Dedifferentiated amniotic fluid mesenchymal stem cell (primary cell): Measurements from ENCODE around the gene TINAG.
"Not testable (repeated sequence)": the region's sequence is repeated elsewhere in the genome, so short reads cannot be mapped to it uniquely, and the experiment has no call there.

Experiments
- DNase-seq: peaks from one replicate; pipeline ENCODE4 v3.0.0-alpha.2; 2016; ENCODE audit errors: extremely low spot score

TINAG gene

DNA sequence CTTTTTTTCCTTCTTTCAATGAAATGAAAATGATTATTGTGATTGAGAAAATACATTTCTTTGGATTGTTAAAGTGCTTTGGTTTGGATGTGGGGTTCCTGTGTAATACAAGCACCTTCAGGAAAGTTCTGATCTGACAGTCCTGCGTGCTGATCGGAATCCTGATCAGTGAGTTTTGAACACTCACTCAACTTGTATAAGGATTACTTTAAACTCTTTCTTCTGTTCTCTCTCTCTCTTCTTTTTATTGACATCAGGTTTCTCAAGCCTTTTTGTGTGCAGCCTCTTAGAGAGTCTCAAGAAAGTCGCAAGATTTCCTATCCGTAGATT lies 710 bp downstream of the TINAG start:
- no peak for DNase-seq

DNA sequence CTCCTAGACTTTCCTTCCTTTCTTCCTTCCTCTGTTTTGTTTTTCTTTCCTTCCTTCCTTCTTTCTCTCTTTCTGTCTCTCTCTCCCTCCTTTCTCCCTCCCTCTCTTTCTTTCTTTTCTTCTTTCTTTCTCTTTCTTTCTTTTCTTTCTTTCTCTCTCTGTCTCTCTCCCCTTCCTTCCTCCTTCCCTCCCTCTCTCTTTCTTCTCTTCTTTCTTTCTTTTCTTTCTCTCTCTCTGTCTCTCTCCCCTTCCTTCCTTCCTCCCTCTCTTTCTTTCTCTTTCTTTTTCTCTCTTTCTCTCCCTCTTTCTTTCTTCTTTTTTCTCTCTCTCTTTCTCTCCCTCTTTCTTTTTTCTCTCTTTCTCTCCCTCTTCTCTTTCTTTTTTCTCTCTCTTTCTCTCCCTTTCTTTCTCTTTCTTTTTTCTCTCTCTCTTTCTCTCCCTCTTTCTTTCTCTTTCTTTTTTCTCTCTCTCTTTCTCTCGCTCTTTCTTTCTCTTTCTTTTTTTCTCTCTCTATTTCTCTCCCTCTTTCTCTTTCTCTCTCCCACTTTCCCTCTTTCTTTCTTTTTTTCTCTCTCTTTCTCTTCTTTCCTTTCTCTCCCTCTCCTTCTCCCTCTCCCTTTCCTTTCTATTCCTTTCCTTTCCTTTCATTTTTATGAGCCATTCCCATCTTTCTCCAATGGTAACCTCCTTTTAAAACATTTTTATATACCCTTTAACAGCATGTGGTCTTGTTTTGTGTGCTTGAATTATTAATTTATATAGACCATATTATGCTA lies 2.3 kb downstream of the TINAG start:
- no peak for DNase-seq

DNA sequence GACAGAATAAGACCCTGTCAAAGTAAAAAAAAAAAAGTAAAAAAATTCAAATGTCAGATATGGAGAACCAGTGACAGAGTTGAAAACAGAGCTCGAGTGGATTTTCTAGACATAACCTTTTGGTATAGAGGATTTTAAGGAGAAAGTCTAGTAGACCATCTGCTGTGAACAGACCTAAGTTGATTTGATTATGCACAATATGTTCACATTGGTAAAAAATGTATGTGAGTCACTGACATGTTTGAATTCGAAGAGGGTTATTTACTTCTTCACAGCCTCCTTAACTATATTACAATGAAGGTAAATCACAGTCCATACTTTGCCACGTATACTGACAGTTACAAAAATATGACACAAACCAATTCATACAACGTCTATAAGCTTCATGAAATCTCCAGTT lies 7.4 kb downstream of the TINAG start:
- no peak for DNase-seq

GRCh38 chr6:54320871-54321270 lies 12.6 kb downstream of the TINAG start:
- DNase-seq, result no peak

DNA sequence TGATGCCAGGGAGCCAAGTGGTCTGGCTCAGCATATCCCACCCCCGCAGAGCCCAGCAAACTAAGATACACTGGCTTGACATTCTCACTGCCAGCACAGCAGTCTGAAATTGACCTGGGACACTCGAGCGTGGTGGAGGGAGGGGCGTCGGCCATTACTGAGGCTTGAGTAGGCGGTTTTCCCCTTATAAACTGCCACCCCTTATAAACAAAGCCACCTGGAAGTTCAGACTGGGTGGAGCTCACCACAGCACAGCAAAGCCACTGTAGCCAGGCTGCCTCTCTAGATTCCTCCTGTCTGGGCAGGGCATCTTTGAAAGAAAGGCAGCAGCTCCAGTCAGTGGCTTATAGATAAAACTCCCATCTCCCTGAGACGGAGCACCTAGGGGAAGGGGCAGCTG lies 19.4 kb downstream of the TINAG start:
- no peak for DNase-seq

GRCh38 chr6:54331571-54331970 lies 23.3 kb downstream of the TINAG start:
- not testable (repeated sequence) for DNase-seq

DNA sequence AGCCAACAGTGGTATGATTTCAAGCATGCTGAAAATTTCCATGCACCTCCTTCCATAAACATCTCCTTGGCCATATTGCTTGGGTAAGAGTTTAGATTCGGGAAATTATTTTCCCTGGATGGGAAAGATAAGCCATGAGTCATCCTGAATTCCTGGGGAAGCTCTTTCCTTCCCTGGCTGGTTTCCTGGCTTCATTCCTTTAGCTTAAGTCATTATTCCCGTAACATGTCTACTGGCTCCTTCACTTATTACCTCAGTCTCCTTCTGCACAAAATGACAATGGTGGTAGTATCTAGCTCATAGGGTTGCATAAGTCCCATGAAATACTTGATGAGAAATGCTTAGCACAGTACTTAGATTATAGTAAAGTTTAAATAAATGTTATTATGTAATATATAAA lies 27.6 kb downstream of the TINAG start:
- peak; percentile 96 for DNase-seq

GRCh38 chr6:54353975-54354374 lies 45.7 kb downstream of the TINAG start:
- no peak for DNase-seq

DNA sequence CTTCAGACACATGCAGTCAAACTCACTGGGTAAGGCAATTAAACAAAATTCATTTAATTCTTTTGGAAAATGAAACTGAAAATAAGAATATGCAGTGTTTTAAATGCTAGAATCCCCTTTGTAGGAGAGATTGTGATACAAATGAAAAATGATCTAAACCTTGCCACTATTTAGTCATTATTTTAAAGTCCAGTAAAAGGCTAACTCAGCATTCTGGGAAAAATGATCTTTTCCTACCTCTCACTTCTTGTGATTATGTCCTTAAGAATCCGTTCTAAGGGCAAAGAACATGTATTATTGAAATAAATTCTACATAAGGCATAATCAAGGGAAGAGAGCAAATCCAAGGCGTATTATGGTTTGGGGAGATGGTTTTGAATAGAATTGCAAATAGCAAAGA lies 46.4 kb downstream of the TINAG start:
- no peak for DNase-seq

- DNase-seq, result no peak
These were observed 48.9 kb downstream of the TINAG start for GRCh38 chr6:54357141-54357540.

GRCh38 chr6:54361188-54361587 lies 52.9 kb downstream of the TINAG start:
- DNase-seq, result no peak

DNA sequence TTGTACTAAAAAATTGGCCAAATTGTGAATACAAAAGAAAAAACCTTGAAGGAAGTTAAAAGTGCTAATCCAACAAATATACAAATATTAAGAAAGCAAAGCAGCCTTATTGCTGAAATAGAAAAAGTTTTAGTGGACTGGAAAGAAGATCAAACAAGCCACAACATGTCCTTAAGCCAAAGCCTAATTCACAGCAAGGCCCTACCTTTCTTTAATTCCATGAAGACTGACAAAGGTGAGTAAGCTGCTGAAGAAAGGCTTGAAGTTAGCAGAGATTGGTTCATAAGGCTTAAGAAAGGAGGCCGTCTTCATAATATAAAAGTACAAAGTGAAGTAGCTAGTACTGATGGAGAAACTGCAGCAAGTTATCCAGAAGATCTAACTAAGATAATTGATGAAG lies 53.5 kb downstream of the TINAG start:
- no peak for DNase-seq

DNA sequence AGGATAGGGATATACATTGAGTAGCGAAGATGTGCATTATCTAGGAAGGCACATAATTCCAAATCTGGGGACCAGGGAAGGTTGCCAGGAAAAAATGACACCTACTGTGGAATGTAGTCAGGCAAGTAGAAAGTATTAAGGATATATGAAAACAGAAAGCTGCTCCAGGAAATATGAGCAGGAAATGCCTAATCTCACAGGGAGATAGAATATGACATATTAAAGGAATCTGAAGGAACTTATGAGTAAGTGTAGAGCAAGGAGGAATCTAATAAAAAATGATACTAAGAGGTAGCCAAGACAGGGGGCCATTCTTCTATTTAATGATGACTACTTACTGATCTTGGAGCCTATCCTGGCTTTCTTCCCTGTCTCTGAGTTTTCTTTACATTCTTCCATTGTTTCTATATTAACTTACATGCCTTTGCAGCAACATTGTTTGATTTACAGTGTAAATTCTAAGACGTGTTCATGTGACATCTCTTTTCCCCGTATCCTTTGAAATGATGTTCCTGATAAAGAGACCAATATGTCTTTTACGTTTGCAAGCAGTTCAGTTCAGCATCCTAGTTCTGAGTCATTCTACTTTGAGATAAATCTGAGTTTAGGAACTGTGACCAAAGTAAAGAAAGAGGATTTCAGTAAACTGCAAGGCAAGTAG lies 58.6 kb downstream of the TINAG start:
- DNase-seq, result no peak

GRCh38 chr6:54377776-54378175 lies 69.5 kb downstream of the TINAG start:
- no peak for DNase-seq

- no peak for DNase-seq
These were observed 78.1 kb downstream of the TINAG start for GRCh38 chr6:54386295-54386694.

- DNase-seq, result no peak
These were observed 82.1 kb downstream of the TINAG start for GRCh38 chr6:54390362-54390761.

- DNase-seq, result no peak
These were observed 83.3 kb downstream of the TINAG start for GRCh38 chr6:54391577-54391976.

DNA sequence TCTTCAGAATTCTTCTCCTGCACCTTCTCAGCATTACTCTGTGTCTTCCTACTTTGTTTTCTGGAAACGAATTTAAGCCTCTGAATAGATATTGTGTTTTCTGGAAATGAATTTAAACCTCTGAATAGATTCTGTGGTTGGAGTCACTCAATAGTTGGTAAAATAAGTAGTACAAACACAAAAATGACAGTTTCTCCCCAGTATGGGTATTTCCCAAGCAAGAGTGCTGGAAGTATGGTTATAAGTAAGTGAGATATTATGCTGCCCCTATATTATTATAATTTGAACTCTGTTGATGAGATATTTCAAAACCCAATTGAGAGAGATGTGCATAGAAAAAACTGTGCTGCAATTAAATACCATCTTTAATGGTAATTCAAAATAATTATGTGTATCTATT lies 94.9 kb downstream of the TINAG start:
- no peak for DNase-seq

- DNase-seq, result no peak
These were observed 96.5 kb downstream of the TINAG start for GRCh38 chr6:54404791-54405190.

- no peak for DNase-seq
These were observed 103.5 kb downstream of the TINAG start for GRCh38 chr6:54411767-54412166.

DNA sequence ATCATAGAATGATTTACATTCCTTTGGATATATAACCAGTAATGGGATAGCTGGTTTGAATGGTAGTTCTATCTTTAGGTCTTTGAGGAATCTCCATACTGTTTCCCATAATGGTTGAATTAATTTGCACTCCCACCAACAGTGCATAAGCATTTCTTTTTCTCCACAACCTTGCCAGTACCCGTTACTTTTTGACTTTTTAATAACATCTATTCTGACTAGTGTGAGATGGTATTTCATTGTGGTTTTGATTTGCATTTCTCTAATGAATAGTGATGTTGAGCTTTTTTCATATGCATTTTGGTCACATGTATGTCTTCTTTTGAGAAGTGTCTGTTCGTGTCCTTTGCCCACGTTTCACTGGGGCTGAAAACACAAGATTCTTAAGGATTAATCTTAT lies 107.3 kb downstream of the TINAG start:
- no peak for DNase-seq

- DNase-seq, result peak; percentile 97
These were observed 111.6 kb downstream of the TINAG start for GRCh38 chr6:54419885-54420284.

GRCh38 chr6:54426995-54427394 lies 118.8 kb downstream of the TINAG start:
- DNase-seq, result no peak
